Measurements from ENCODE around the gene GALK1. TPM values are rescaled to one million over a fixed set of nuclear protein-coding genes. Genes with fewer than 3 reads are reported as not detected.

GALK1 gene
- total and polyA plus RNA-seq, 9 of the 15 experiments (the other 6 are each of a cell fraction or from before 2014, with no cell fraction given) = 0.45 to 51.6 (median 17.4) TPM

DNA sequence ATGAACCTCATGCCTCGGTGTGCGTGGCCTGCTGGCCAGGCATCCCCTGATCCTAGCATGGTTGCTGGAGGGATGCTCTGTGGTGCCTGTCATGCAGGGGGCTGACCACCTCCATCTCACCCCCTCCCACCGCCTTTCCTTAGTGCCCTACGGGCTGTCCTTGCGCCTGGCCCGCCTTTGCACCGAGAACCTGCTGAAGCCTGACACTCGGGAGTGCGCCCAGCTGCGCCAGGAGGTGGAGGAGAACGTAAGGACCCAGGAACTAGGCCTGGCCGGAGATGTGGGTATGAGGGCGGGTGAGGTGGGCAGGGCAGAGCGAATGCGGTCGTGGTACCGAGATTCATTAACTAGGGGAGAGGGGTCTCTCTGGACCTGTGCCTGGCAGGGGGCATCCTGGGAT is 24.8 kb downstream of the GALK1 start:
- Histone ChIP-seq H3K9me1 (ENCODE audit: control insufficient read depth, insufficient read depth, low read length) (peaks cover 4% of the 10 kb centered on the region), H3K4me3 (no peak overlapping the region), H3K4me1 (replicated peaks in 1 of 2; ENCODE audit: control insufficient read depth in 2 of 2, insufficient read depth in 2 of 2, low read length in 2 of 2) (peaks cover 0 to 48% of the 10 kb centered on the region in 2 experiments; a peak in 2 of 5 replicates), H2AFZ (ENCODE audit: low read depth, low read length) (no peak overlapping the region), H3K79me2 (ENCODE audit: control insufficient read depth, insufficient read depth, low read length) (no peaks in the 10 kb centered on the region), H3K9ac (ENCODE audit: insufficient read depth in 1 of 2, low read depth in 2 of 2, low read length in 2 of 2) (peak overlapping the region in 1 of 2 experiments; percentile 68; a peak in 2 of 4 replicates), H3K9me3 (replicated peaks; ENCODE audit: control insufficient read depth, insufficient read depth, low read depth, low read length) (no peaks in the 10 kb centered on the region), H4K20me1 (replicated peaks; ENCODE audit: control insufficient read depth, insufficient read depth, low read length) (peaks cover 3% of the 10 kb centered on the region; the same call in 1 of the 2 replicates), H3K27ac (ENCODE audit: extremely low read depth, low read depth, low read length) (no peak overlapping the region), H3K36me3 (ENCODE audit: control insufficient read depth, insufficient read depth, low read length) (no peaks in the 10 kb centered on the region), H3K27me3 (ENCODE audit: control insufficient read depth in 2 of 2, insufficient read depth in 2 of 2, low read length in 2 of 2) (peaks cover 0 to 8% of the 10 kb centered on the region in 2 experiments; a peak in 2 of 5 replicates), H3K4me2 (ENCODE audit: insufficient read depth, low read length) (no peak overlapping the region)
- no peak for TF ChIP-seq SIX5 (IDR thresholded peaks at IDR 0.05; ENCODE audit: borderline replicate concordance in 1 of 2, insufficient read depth in 1 of 2, low read depth in 1 of 2, low read length in 2 of 2)
- TF ChIP-seq U2AF1 (optimal IDR thresholded peaks at IDR 0.05; ENCODE audit: low read depth, low read length) = no peak
- TF ChIP-seq ZFX (CRISPR knock-in tag; IDR thresholded peaks at IDR 0.05) = 0 out of 2 replicates have a peak, but pooled peaks have one; percentile 22
- WGBS (ENCODE audit: insufficient coverage, low coverage, missing lambda C conversion rate) = 46% methylated on average over 17 of the region's 17 CpGs
- DNase-seq (ENCODE audit: extremely low read depth in 1 of 4, low spot score in 3 of 4) = no peak
- ATAC-seq = no peak
- in situ Hi-C loops (cut with MboI) = no loop called here
- BruUV-seq (replicated peaks) = no TSS peak
- POLR2A ChIA-PET = no interaction called here
- intact Hi-C loops (cut with micrococcal nuclease) = no loop called here
- CTCF ChIA-PET (ENCODE audit: low intra/inter-chr PET ratio) = no interaction called here
- no peak for FAIRE-seq

DNA sequence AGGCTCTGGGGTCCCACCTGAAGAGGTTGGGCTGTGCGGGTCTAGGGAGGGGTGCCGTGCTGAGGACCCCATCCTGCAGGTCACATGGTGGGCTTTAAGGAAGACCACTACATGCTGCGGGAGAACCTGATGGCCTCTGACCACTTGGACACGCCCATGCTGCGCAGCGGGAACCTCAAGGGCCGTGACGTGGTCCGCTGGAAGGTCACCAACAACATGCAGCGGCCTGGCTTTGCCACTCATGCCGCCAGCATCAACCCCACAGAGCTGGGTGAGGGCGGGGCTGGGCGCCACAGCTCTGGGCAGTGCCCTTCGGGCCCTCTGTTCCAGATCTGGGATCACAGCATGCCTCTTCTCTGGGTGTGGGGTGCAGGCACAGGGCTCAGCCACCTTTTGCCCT is 25.2 kb downstream of the GALK1 start:
- H3K4me2 ChIP-seq (ENCODE audit: insufficient read depth, low read length) = no peak overlapping the region
- H3K4me1 ChIP-seq (replicated peaks in 1 of 2; ENCODE audit: control insufficient read depth in 2 of 2, insufficient read depth in 2 of 2, low read length in 2 of 2) = peaks cover 0 to 48% of the 10 kb centered on the region in 2 experiments; a peak in 2 of 5 replicates
- H2AFZ ChIP-seq (ENCODE audit: low read depth, low read length) = no peak overlapping the region
- in situ Hi-C loops (cut with MboI) = no loop called here
- no peak for DNase-seq (ENCODE audit: extremely low read depth in 1 of 4, low spot score in 3 of 4)
- ChIA-PET POLR2A (no interaction called here), CTCF (ENCODE audit: low intra/inter-chr PET ratio) (no interaction called here)
- TF ChIP-seq SAFB (IDR thresholded peaks at IDR 0.05; ENCODE audit: borderline replicate concordance, low read depth, low read length) = no peak
- no peak for TF ChIP-seq ZFP1 (CRISPR knock-in tag; IDR thresholded peaks at IDR 0.05)
- no peak for TF ChIP-seq HMG20B (CRISPR knock-in tag; IDR thresholded peaks at IDR 0.05)
- TF ChIP-seq ELF4 (CRISPR knock-in tag; IDR thresholded peaks at IDR 0.05) = no peak
- TF ChIP-seq, protein P1, sequence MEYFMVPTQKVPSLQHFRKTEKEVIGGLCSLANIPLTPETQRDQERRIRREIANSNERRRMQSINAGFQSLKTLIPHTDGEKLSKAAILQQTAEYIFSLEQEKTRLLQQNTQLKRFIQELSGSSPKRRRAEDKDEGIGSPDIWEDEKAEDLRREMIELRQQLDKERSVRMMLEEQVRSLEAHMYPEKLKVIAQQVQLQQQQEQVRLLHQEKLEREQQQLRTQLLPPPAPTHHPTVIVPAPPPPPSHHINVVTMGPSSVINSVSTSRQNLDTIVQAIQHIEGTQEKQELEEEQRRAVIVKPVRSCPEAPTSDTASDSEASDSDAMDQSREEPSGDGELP (CRISPR knock-in tag; IDR thresholded peaks at IDR 0.05; ENCODE audit: borderline replicate concordance) = no peak
- TF ChIP-seq, protein P2, sequence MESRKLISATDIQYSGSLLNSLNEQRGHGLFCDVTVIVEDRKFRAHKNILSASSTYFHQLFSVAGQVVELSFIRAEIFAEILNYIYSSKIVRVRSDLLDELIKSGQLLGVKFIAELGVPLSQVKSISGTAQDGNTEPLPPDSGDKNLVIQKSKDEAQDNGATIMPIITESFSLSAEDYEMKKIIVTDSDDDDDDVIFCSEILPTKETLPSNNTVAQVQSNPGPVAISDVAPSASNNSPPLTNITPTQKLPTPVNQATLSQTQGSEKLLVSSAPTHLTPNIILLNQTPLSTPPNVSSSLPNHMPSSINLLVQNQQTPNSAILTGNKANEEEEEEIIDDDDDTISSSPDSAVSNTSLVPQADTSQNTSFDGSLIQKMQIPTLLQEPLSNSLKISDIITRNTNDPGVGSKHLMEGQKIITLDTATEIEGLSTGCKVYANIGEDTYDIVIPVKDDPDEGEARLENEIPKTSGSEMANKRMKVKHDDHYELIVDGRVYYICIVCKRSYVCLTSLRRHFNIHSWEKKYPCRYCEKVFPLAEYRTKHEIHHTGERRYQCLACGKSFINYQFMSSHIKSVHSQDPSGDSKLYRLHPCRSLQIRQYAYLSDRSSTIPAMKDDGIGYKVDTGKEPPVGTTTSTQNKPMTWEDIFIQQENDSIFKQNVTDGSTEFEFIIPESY (CRISPR knock-in tag; IDR thresholded peaks at IDR 0.05) = peak; percentile 62
- no peak for TF ChIP-seq ZNF165 (CRISPR knock-in tag; IDR thresholded peaks at IDR 0.05; ENCODE audit: borderline replicate concordance)
- TF ChIP-seq KAT2B (IDR thresholded peaks at IDR 0.05; ENCODE audit: low read depth, low read length) = no peak
- peak; percentile 9 to 27; a peak in 2 of 4 replicates for TF ChIP-seq NRF1 (conservative IDR thresholded peaks at IDR 0.05 in 1 of 2, IDR thresholded peaks at IDR 0.05 in 1 of 2)
- TF ChIP-seq NFE2L1 (tag; IDR thresholded peaks at IDR 0.05; ENCODE audit: borderline replicate concordance, low read depth) = no peak
- ATAC-seq = no peak
- no peaks in the 10 kb centered on the region for H3K79me2 ChIP-seq (ENCODE audit: control insufficient read depth, insufficient read depth, low read length)
- no peaks in the 10 kb centered on the region for H3K36me3 ChIP-seq (ENCODE audit: control insufficient read depth, insufficient read depth, low read length)
- no peak overlapping the region for H3K27ac ChIP-seq (ENCODE audit: extremely low read depth, low read depth, low read length)
- H3K27me3 ChIP-seq (ENCODE audit: control insufficient read depth in 2 of 2, insufficient read depth in 2 of 2, low read length in 2 of 2) = peaks cover 0 to 8% of the 10 kb centered on the region in 2 experiments; a peak in 2 of 5 replicates
- H4K20me1 ChIP-seq (replicated peaks; ENCODE audit: control insufficient read depth, insufficient read depth, low read length) = peaks cover 3% of the 10 kb centered on the region; the same call in 1 of the 2 replicates
- no peaks in the 10 kb centered on the region for H3K9me3 ChIP-seq (replicated peaks; ENCODE audit: control insufficient read depth, insufficient read depth, low read depth, low read length)
- H3K9me1 ChIP-seq (ENCODE audit: control insufficient read depth, insufficient read depth, low read length) = peaks cover 4% of the 10 kb centered on the region
- 28% methylated on average over 14 of the region's 14 CpGs for WGBS (ENCODE audit: insufficient coverage, low coverage, missing lambda C conversion rate)
- BruUV-seq (replicated peaks) = no TSS peak
- FAIRE-seq = no peak
- peak overlapping the region in 1 of 2 experiments; percentile 68; a peak in 2 of 4 replicates for H3K9ac ChIP-seq (ENCODE audit: insufficient read depth in 1 of 2, low read depth in 2 of 2, low read length in 2 of 2)
- no peak overlapping the region for H3K4me3 ChIP-seq
- intact Hi-C loops (cut with micrococcal nuclease) = no loop called here

Measured in K562 (cell line).